ENCODE measurements around the gene DNAH11. TPM values are rescaled to one million over a fixed set of nuclear protein-coding genes. Genes with fewer than 3 reads are reported as not detected.

Gene DNAH11
- total and polyA plus RNA-seq, 2 of the 4 experiments (the other 2 are of a cell fraction) = not detected

GRCh38 chr7:21500117-21500832 is 42.6 kb upstream of the DNAH11 start:
- Histone ChIP-seq H3K9me1 (ENCODE audit: insufficient read depth, low read length) (no peaks in the 10 kb centered on the region), H3K9me3 (ENCODE audit: control insufficient read depth, insufficient read depth, low read length) (0 out of 2 replicates have a peak, but pooled peaks cover 2% of the 10 kb centered on the region), H2BK5ac (ENCODE audit: low read depth, low read length, poor library complexity, severe bottlenecking) (no peak overlapping the region), H3K79me1 (ENCODE audit: low read depth in 1 of 2, low read length in 2 of 2) (no peaks in the 10 kb centered on the region), H4K91ac (ENCODE audit: insufficient read depth, low read depth, low read length) (no peak overlapping the region), H3K4ac (ENCODE audit: low read depth, low read length) (no peak overlapping the region), H2BK15ac (ENCODE audit: low read depth, low read length) (no peak overlapping the region), H2BK120ac (ENCODE audit: low read depth, low read length) (no peak overlapping the region), H3K9ac (ENCODE audit: low read depth, low read length) (no peak overlapping the region), H3K4me3 (ENCODE audit: insufficient read depth, low read depth, low read length) (no peak overlapping the region), H3K56ac (ENCODE audit: extremely low read depth, insufficient read depth, low read length) (no peak overlapping the region), H2AK9ac (replicated peaks; ENCODE audit: low read depth, low read length, poor library complexity) (no peak overlapping the region), H3K4me2 (ENCODE audit: low read depth, low read length) (no peak overlapping the region), H2BK20ac (ENCODE audit: low read depth, low read length) (no peak overlapping the region), H3K14ac (replicated peaks; ENCODE audit: low read depth, low read length) (no peak overlapping the region), H3K18ac (ENCODE audit: low read depth, low read length) (no peak overlapping the region), H3K27ac (ENCODE audit: insufficient read depth, low read length) (no peak overlapping the region), H2AFZ (replicated peaks; ENCODE audit: low read length, poor library complexity) (no peak overlapping the region), H3K27me3 (ENCODE audit: control insufficient read depth, insufficient read depth, low read length) (no peaks in the 10 kb centered on the region), H4K20me1 (ENCODE audit: insufficient read depth, low read length) (no peaks in the 10 kb centered on the region), H4K5ac (ENCODE audit: low read depth, low read length) (no peak overlapping the region), H4K8ac (ENCODE audit: low read depth in 2 of 2, low read length in 2 of 2) (no peak overlapping the region), H3K23ac (ENCODE audit: low read depth, low read length) (no peak overlapping the region), H3K36me3 (ENCODE audit: control insufficient read depth, insufficient read depth, low read length) (no peaks in the 10 kb centered on the region), H2AK5ac (ENCODE audit: low read depth, low read length) (no peak overlapping the region), H3K4me1 (ENCODE audit: control insufficient read depth, insufficient read depth, low read length) (no peaks in the 10 kb centered on the region)
- 71% methylated on average over 2 of the region's 6 CpGs; no CpG with 5 or more reads in 1 of the 2 experiments for WGBS, 2 experiments (ENCODE audit: extremely low coverage in 2 of 2, insufficient read length in 1 of 2)
- POLR2A ChIA-PET (ENCODE audit: unreplicated experiment) = interaction anchor here (0.6 kb wide), 1 partner anchor 368 kb away, joined by 3 read pairs; no protein-coding TSS in a partner anchor
- DNase-seq (no peak), ATAC-seq (ENCODE audit: low read depth) (no peak)
- CTCF ChIA-PET = no interaction called here
- intact Hi-C loops (cut with micrococcal nuclease) (no loop called here), in situ Hi-C loops (cut with MboI; ENCODE audit: low sequenced_read_pairs) (loop anchor here (10.0 kb wide), 1 partner anchor 725 kb away; no protein-coding TSS in a partner anchor), dilution Hi-C loops (cut with HindIII; ENCODE audit: low sequenced_read_pairs, unreplicated experiment) (no loop called here)
- no TSS peak for BruUV-seq (replicated peaks)
- TF ChIP-seq MAZ (IDR thresholded peaks at IDR 0.05; ENCODE audit: borderline replicate concordance, low read depth, low read length) = no peak
- no peak for TF ChIP-seq NFE2L2 (IDR thresholded peaks at IDR 0.05; ENCODE audit: low read depth, low read length)
- TF ChIP-seq, protein P1, sequence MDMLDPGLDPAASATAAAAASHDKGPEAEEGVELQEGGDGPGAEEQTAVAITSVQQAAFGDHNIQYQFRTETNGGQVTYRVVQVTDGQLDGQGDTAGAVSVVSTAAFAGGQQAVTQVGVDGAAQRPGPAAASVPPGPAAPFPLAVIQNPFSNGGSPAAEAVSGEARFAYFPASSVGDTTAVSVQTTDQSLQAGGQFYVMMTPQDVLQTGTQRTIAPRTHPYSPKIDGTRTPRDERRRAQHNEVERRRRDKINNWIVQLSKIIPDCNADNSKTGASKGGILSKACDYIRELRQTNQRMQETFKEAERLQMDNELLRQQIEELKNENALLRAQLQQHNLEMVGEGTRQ (IDR thresholded peaks at IDR 0.05; ENCODE audit: low read depth, low read length) = no peak
- no peak for TF ChIP-seq FOS (IDR thresholded peaks at IDR 0.05; ENCODE audit: low read depth, low read length)
- TF ChIP-seq, protein P2, sequence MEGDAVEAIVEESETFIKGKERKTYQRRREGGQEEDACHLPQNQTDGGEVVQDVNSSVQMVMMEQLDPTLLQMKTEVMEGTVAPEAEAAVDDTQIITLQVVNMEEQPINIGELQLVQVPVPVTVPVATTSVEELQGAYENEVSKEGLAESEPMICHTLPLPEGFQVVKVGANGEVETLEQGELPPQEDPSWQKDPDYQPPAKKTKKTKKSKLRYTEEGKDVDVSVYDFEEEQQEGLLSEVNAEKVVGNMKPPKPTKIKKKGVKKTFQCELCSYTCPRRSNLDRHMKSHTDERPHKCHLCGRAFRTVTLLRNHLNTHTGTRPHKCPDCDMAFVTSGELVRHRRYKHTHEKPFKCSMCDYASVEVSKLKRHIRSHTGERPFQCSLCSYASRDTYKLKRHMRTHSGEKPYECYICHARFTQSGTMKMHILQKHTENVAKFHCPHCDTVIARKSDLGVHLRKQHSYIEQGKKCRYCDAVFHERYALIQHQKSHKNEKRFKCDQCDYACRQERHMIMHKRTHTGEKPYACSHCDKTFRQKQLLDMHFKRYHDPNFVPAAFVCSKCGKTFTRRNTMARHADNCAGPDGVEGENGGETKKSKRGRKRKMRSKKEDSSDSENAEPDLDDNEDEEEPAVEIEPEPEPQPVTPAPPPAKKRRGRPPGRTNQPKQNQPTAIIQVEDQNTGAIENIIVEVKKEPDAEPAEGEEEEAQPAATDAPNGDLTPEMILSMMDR (conservative IDR thresholded peaks at IDR 0.05; ENCODE audit: low read depth, low read length) = no peak
- no peak for TF ChIP-seq RAD21 (IDR thresholded peaks at IDR 0.05; ENCODE audit: low read length)
- TF ChIP-seq, protein P3, sequence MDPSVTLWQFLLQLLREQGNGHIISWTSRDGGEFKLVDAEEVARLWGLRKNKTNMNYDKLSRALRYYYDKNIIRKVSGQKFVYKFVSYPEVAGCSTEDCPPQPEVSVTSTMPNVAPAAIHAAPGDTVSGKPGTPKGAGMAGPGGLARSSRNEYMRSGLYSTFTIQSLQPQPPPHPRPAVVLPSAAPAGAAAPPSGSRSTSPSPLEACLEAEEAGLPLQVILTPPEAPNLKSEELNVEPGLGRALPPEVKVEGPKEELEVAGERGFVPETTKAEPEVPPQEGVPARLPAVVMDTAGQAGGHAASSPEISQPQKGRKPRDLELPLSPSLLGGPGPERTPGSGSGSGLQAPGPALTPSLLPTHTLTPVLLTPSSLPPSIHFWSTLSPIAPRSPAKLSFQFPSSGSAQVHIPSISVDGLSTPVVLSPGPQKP (IDR thresholded peaks at IDR 0.05; ENCODE audit: borderline replicate concordance, low read depth, low read length) = no peak

Measured in IMR-90 (cell line).